Measurements from ENCODE around the gene C16orf54.

DNA sequence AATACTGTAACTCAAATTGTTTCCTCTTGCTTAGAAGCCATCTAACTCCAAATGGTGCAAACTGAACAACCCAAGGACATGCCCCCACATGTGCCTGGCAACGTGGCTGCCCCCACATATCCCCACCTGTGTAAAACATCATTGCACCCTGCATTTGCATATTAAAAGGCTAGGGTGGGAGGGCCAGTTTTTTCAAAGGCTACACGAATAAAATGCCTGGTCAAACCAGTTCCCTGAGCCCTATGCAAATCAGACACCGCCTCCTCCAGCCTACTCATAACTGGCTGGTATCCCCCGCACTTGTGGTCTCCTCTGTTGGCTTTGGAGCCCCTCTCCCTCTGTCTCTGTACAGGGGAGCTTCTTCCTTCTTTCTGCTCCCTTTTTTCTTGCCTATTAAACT lies 26.7 kb downstream of the C16orf54 start:
- TF ChIP-seq ZNF791 (tag by site-specific recombination; IDR thresholded peaks at IDR 0.05) (no peak), ZNF140 (tag by site-specific recombination; IDR thresholded peaks at IDR 0.05) (no peak), PRDM1 (tag by site-specific recombination; IDR thresholded peaks at IDR 0.05) (no peak), HOXC10 (CRISPR knock-in tag; IDR thresholded peaks at IDR 0.05) (no peak), ZEB2 (tag by site-specific recombination; IDR thresholded peaks at IDR 0.05) (no peak), ZNF561 (tag by site-specific recombination; IDR thresholded peaks at IDR 0.05; ENCODE audit: borderline replicate concordance) (no peak), ZNF2 (tag by site-specific recombination; IDR thresholded peaks at IDR 0.05) (no peak)
- TF ChIP-seq, protein P1, sequence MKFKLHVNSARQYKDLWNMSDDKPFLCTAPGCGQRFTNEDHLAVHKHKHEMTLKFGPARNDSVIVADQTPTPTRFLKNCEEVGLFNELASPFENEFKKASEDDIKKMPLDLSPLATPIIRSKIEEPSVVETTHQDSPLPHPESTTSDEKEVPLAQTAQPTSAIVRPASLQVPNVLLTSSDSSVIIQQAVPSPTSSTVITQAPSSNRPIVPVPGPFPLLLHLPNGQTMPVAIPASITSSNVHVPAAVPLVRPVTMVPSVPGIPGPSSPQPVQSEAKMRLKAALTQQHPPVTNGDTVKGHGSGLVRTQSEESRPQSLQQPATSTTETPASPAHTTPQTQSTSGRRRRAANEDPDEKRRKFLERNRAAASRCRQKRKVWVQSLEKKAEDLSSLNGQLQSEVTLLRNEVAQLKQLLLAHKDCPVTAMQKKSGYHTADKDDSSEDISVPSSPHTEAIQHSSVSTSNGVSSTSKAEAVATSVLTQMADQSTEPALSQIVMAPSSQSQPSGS (tag by site-specific recombination; IDR thresholded peaks at IDR 0.05; ENCODE audit: low read depth) = no peak
- TF ChIP-seq, protein P2, sequence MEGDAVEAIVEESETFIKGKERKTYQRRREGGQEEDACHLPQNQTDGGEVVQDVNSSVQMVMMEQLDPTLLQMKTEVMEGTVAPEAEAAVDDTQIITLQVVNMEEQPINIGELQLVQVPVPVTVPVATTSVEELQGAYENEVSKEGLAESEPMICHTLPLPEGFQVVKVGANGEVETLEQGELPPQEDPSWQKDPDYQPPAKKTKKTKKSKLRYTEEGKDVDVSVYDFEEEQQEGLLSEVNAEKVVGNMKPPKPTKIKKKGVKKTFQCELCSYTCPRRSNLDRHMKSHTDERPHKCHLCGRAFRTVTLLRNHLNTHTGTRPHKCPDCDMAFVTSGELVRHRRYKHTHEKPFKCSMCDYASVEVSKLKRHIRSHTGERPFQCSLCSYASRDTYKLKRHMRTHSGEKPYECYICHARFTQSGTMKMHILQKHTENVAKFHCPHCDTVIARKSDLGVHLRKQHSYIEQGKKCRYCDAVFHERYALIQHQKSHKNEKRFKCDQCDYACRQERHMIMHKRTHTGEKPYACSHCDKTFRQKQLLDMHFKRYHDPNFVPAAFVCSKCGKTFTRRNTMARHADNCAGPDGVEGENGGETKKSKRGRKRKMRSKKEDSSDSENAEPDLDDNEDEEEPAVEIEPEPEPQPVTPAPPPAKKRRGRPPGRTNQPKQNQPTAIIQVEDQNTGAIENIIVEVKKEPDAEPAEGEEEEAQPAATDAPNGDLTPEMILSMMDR (tag by site-specific recombination; IDR thresholded peaks at IDR 0.05) = no peak
- TF ChIP-seq, protein P3, sequence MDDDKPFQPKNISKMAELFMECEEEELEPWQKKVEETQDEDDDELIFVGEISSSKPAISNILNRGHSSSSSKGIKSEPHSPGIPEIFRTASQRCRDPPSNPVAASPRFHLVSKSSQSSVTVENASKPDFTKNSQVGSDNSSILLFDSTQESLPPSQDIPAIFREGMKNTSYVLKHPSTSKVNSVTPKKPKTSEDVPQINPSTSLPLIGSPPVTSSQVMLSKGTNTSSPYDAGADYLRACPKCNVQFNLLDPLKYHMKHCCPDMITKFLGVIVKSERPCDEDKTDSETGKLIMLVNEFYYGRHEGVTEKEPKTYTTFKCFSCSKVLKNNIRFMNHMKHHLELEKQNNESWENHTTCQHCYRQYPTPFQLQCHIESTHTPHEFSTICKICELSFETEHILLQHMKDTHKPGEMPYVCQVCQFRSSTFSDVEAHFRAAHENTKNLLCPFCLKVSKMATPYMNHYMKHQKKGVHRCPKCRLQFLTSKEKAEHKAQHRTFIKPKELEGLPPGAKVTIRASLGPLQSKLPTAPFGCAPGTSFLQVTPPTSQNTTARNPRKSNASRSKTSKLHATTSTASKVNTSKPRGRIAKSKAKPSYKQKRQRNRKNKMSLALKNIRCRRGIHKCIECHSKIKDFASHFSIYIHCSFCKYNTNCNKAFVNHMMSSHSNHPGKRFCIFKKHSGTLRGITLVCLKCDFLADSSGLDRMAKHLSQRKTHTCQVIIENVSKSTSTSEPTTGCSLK (tag by site-specific recombination; IDR thresholded peaks at IDR 0.05) = no peak

All from HEK293 (cell line).